ENCODE results near the gene SRCIN1. TPM values are rescaled to one million over a fixed set of nuclear protein-coding genes. Genes with fewer than 3 reads are reported as not detected.

SRCIN1 gene
- polyA plus RNA-seq, 1 experiment, result not detected

GRCh38 chr17:38541281-38541680 is 64.5 kb downstream of the SRCIN1 start:
- no peak for TF ChIP-seq CTCF (IDR thresholded peaks at IDR 0.05; ENCODE audit: low read depth, low read length)
- peaks cover 21% of the 10 kb centered on the region for H3K27me3 ChIP-seq (ENCODE audit: control insufficient read depth, insufficient read depth, low read length)
- POLR2A ChIA-PET, result no interaction called here
- H3K27ac ChIP-seq (ENCODE audit: low read depth, low read length), result no peak overlapping the region
- DNase-seq (ENCODE audit: low read depth, low spot score), result no peak
- H3K9me3 ChIP-seq (ENCODE audit: control insufficient read depth, insufficient read depth, low read length), result no peaks in the 10 kb centered on the region; the same call in 1 of the 2 replicates
- no peak overlapping the region for H3K4me3 ChIP-seq (ENCODE audit: low read depth, low read length)
- CTCF ChIA-PET, result interaction anchor here (2.8 kb wide), 1 partner anchor 17 kb away, joined by 11 read pairs; no protein-coding TSS in a partner anchor

GRCh38 chr17:38540514-38541045 is 65.2 kb downstream of the SRCIN1 start:
- ChIA-PET CTCF (interaction anchor here (0.6 to 2.8 kb wide), 2 partner anchors 12 to 17 kb away, joined by 3 to 11 read pairs; no protein-coding TSS in a partner anchor), POLR2A (no interaction called here)
- Histone ChIP-seq H3K27me3 (ENCODE audit: control insufficient read depth, insufficient read depth, low read length) (peaks cover 27% of the 10 kb centered on the region), H3K9me3 (ENCODE audit: control insufficient read depth, insufficient read depth, low read length) (no peaks in the 10 kb centered on the region; the same call in 1 of the 2 replicates), H3K27ac (ENCODE audit: low read depth, low read length) (no peak overlapping the region), H3K4me3 (ENCODE audit: low read depth, low read length) (no peak overlapping the region)
- no peak for DNase-seq (ENCODE audit: low read depth, low spot score)
- TF ChIP-seq CTCF (IDR thresholded peaks at IDR 0.05; ENCODE audit: low read depth, low read length), result no peak

- DNase-seq (ENCODE audit: low read depth, low spot score), result no peak
- Histone ChIP-seq H3K27ac (ENCODE audit: low read depth, low read length) (no peak overlapping the region), H3K9me3 (ENCODE audit: control insufficient read depth, insufficient read depth, low read length) (no peaks in the 10 kb centered on the region; the same call in 1 of the 2 replicates), H3K4me3 (ENCODE audit: low read depth, low read length) (no peak overlapping the region), H3K27me3 (ENCODE audit: control insufficient read depth, insufficient read depth, low read length) (peaks cover 32% of the 10 kb centered on the region)
- ChIA-PET CTCF (interaction anchor here (2.8 kb wide), 1 partner anchor 19 kb away, joined by 11 read pairs; no protein-coding TSS in a partner anchor), POLR2A (no interaction called here)
- no peak for TF ChIP-seq CTCF (IDR thresholded peaks at IDR 0.05; ENCODE audit: low read depth, low read length)
These were observed 66.4 kb downstream of the SRCIN1 start for GRCh38 chr17:38539386-38539785.

- ChIA-PET POLR2A (no interaction called here), CTCF (interaction anchor here (2.8 to 3.0 kb wide), 2 partner anchors 19 kb away, joined by 11 to 15 read pairs; no protein-coding TSS in a partner anchor)
- Histone ChIP-seq H3K27me3 (ENCODE audit: control insufficient read depth, insufficient read depth, low read length) (peaks cover 32% of the 10 kb centered on the region), H3K27ac (ENCODE audit: low read depth, low read length) (no peak overlapping the region), H3K9me3 (ENCODE audit: control insufficient read depth, insufficient read depth, low read length) (no peaks in the 10 kb centered on the region; the same call in 1 of the 2 replicates), H3K4me3 (ENCODE audit: low read depth, low read length) (no peak overlapping the region)
- no peak for TF ChIP-seq CTCF (IDR thresholded peaks at IDR 0.05; ENCODE audit: low read depth, low read length)
- DNase-seq (ENCODE audit: low read depth, low spot score), result no peak
These were observed 66.8 kb downstream of the SRCIN1 start for GRCh38 chr17:38538906-38539305.

- CTCF ChIA-PET, result interaction anchor here (0.8 to 3.0 kb wide), 5 partner anchors 14 to 188 kb away, joined by 3 to 15 read pairs (median 5); no protein-coding TSS in a partner anchor
- no peak for TF ChIP-seq CTCF (IDR thresholded peaks at IDR 0.05; ENCODE audit: low read depth, low read length)
- DNase-seq (ENCODE audit: low read depth, low spot score), result no peak
These were observed 69.1 kb downstream of the SRCIN1 start for GRCh38 chr17:38536661-38537060.

More at GRCh38 chr17:38536661-38537060, 69.1 kb downstream of the SRCIN1 start:
- POLR2A ChIA-PET, result no interaction called here
- Histone ChIP-seq H3K4me3 (ENCODE audit: low read depth, low read length) (no peak overlapping the region), H3K27ac (ENCODE audit: low read depth, low read length) (no peak overlapping the region), H3K9me3 (ENCODE audit: control insufficient read depth, insufficient read depth, low read length) (no peaks in the 10 kb centered on the region), H3K27me3 (ENCODE audit: control insufficient read depth, insufficient read depth, low read length) (peaks cover 36% of the 10 kb centered on the region)

All from AG04450 (cell line).